GM12865 (cell line): Measurements from ENCODE around the gene BIVM.

Experiments used
- DNase-seq: peaks from one replicate; pipeline ENCODE4 v3.0.0; 2010; ENCODE audit warnings: low read depth
- H3K4me3 ChIP-seq: 2 replicates; pipeline ENCODE4 v1.5.1; 2011; ENCODE audit warnings: mild to moderate bottlenecking, low read depth, low read length, control low read depth
- TF ChIP-seq, protein P1 (sequence below): IDR thresholded peaks from 2 replicates; pipeline ENCODE4 v1.5.1; 2011; ENCODE audit warnings: low read length, control low read depth, low read depth, inconsistent platforms; ENCODE audit not compliant: insufficient read depth; ENCODE audit errors: missing control alignments

Gene BIVM

DNA sequence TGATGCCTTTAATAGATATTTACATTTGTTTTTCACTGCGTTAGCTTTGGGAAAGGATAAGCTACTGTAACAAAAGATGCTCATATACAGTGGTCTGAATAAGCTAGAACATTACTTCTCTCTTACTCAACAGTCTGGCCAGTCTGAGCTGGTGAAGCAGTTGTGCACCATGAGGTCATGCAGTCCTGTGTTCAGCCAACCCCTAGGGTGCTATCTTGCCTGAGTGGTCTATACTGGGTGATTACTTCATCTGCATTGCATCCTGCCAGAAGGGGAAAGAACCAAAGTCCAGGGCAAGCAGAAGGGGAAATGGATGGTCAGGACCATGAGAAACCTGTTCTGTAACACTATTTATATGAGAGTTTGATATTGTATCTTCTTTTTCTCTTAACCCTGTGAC is 78.4 kb downstream of the BIVM start:
- no peak for DNase-seq
- no peak overlapping the region for H3K4me3 ChIP-seq
- TF ChIP-seq, protein P1, sequence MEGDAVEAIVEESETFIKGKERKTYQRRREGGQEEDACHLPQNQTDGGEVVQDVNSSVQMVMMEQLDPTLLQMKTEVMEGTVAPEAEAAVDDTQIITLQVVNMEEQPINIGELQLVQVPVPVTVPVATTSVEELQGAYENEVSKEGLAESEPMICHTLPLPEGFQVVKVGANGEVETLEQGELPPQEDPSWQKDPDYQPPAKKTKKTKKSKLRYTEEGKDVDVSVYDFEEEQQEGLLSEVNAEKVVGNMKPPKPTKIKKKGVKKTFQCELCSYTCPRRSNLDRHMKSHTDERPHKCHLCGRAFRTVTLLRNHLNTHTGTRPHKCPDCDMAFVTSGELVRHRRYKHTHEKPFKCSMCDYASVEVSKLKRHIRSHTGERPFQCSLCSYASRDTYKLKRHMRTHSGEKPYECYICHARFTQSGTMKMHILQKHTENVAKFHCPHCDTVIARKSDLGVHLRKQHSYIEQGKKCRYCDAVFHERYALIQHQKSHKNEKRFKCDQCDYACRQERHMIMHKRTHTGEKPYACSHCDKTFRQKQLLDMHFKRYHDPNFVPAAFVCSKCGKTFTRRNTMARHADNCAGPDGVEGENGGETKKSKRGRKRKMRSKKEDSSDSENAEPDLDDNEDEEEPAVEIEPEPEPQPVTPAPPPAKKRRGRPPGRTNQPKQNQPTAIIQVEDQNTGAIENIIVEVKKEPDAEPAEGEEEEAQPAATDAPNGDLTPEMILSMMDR, result no peak

DNA sequence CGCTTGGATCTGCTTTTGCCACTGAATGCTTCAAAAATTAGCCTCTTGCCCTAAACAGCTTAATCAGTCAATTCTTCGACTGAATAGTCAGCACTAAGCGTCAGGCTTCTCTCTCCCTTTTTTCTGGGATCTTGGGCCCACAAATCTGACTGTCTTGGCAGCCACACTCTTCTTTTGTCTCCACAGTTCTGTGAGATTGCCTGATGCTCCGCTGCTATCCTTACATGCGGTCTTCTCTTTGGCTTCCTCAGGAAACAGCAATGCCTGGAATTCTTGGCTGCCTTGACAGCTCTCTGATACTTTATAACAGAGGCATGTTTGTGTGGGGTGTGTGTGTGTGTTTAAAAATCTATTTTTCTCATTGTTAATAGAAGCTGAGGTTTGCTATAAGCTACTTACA is 79.6 kb downstream of the BIVM start:
- TF ChIP-seq, protein P1, result no peak
- no peak for DNase-seq
- H3K4me3 ChIP-seq, result no peak overlapping the region

DNA sequence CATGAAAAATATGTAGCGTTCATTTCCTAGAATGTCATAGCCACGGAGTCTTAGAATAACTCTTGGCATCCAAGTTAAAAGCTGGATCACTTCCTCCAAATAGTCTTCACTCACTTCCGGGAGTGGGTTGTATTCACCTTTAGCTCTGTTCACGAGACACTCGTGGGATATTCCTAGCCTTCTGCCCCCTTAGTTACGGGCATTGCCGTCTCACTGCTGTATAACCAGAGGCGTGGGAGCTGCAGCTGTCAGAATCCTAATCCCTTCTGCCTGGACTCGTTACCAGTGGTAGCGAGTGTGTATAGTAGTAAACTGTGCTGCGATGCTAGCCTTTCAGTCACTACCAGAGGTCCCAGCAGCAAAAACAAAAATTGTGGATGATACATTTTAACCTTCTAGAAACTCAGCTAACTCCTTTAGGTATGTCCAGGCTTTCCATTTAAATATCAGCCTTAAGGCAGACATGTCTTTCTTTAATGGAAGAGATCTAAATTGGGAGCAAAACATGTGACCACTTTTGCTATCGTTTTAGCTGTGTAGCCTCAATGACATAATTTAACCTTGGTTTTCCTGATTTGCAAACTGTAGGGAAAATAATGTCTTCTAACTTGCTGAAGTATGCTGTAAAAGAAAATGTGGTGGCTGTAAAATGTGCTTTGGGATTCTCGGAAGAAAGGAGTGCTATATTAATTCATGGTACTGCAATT is 81.0 kb downstream of the BIVM start:
- no peak overlapping the region for H3K4me3 ChIP-seq
- DNase-seq, result no peak
- TF ChIP-seq, protein P1, result no peak

DNA sequence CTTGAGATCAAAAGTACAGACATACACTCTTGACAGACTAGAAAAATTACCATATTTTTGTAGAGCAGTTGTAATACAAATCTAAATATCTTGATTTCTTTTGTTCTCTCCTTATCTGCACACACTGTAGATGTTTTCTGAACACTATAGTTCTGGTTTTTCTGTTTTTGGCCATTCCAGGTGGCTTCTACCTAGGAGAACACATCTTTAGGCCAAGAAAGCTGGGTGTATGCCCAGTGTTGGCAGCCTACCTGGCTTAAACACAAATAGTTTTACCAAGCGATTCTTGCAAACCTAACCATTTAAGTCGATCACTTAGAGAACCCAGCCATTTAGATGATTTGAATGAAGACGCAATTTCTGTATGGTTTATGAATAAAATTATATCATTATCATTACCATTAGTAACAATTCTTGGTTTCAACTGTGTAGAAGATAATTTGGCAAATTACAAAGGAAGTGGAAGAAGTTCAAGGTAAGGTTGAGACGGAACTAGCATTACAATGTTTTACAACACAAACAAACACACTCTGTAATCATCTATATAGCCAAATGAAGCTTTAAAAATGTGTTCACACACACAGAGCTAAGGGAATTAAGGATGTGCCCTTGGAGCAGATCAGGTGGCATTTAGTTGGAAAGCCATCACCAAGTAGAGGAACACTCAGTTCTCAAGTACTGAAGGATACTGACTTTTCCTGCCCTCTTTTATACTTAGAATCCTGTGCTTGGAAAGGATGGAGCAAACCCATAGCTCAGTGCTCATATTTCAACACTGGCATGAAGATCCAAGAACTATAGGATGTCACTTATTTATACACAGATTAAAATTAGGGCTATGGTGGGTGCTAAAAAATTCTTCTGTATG is 83.1 kb downstream of the BIVM start:
- H3K4me3 ChIP-seq, result no peak overlapping the region
- DNase-seq, result no peak
- TF ChIP-seq, protein P1, result no peak
